ENCODE data around the gene MLEC. TPM values are rescaled to one million over a fixed set of nuclear protein-coding genes. Genes with fewer than 3 reads are reported as not detected.

MLEC gene
- total RNA-seq, 4 donors from 2014 or later = 75.6 to 153 (median 130) TPM

- Histone ChIP-seq H3K36me3 (no peaks in the 10 kb centered on the region), H3K27me3 (no peaks in the 10 kb centered on the region), H3K4me3 (no peak overlapping the region), H3K9me3 (no peaks in the 10 kb centered on the region), H3K4me1 (no peaks in the 10 kb centered on the region), H3K27ac (no peak overlapping the region)
- 93 to 94% methylated on average over 3 to 13 of the region's 15 CpGs for WGBS, 2 donors (ENCODE audit: low coverage in 1 of 2)
- DNase-seq = no peak
- in situ Hi-C loops (cut with MboI; ENCODE audit: low pct_ligation_motif_present in 1 of 4, low pct_unique_long_range_greater_than_20kb in 1 of 4, low sequenced_read_pairs in 3 of 4) (no loop called here), intact Hi-C loops (cut with DNase I; ENCODE audit: low total_unique reads) (no loop called here)
- TF ChIP-seq POLR2AphosphoS5 (IDR thresholded peaks at IDR 0.05) (no peak), CTCF (IDR thresholded peaks at IDR 0.05) (no peak)
These were observed 58.1 kb downstream of the MLEC start for GRCh38 chr12:120744922-120745493.

GRCh38 chr12:120748242-120748641 is 61.3 kb downstream of the MLEC start:
- in situ Hi-C loops (cut with MboI; ENCODE audit: low pct_ligation_motif_present in 1 of 4, low pct_unique_long_range_greater_than_20kb in 1 of 4, low sequenced_read_pairs in 3 of 4) = no loop called here
- DNase-seq = no peak
- no peaks in the 10 kb centered on the region for H3K9me3 ChIP-seq

GRCh38 chr12:120749256-120749655 is 62.3 kb downstream of the MLEC start:
- H3K27ac ChIP-seq = no peak overlapping the region
- no peaks in the 10 kb centered on the region for H3K9me3 ChIP-seq
- TF ChIP-seq EP300 (IDR thresholded peaks at IDR 0.05; ENCODE audit: low read depth) (no peak), POLR2AphosphoS5 (IDR thresholded peaks at IDR 0.05) (no peak), CTCF (IDR thresholded peaks at IDR 0.05) (no peak)
- no peak overlapping the region for H3K4me3 ChIP-seq
- no peak for DNase-seq
- in situ Hi-C loops (cut with MboI; ENCODE audit: low pct_ligation_motif_present in 1 of 4, low pct_unique_long_range_greater_than_20kb in 1 of 4, low sequenced_read_pairs in 3 of 4) = no loop called here
- H3K36me3 ChIP-seq = no peaks in the 10 kb centered on the region
- intact Hi-C loops (cut with DNase I; ENCODE audit: low total_unique reads) = no loop called here
- no peaks in the 10 kb centered on the region for H3K27me3 ChIP-seq
- 77 to 78% methylated on average over 5 of the region's 5 CpGs for WGBS, 2 donors (ENCODE audit: low coverage in 1 of 2)
- H3K4me1 ChIP-seq = no peaks in the 10 kb centered on the region

More at GRCh38 chr12:120748242-120748641, 61.3 kb downstream of the MLEC start:
- TF ChIP-seq POLR2AphosphoS5 (IDR thresholded peaks at IDR 0.05) (no peak), EP300 (IDR thresholded peaks at IDR 0.05; ENCODE audit: low read depth) (no peak), POLR2A (IDR thresholded peaks at IDR 0.05) (no peak)
- intact Hi-C loops (cut with DNase I; ENCODE audit: low total_unique reads) = no loop called here
- Histone ChIP-seq H3K4me3 (no peak overlapping the region), H3K4me1 (no peaks in the 10 kb centered on the region), H3K27me3 (no peaks in the 10 kb centered on the region), H3K27ac (no peak overlapping the region), H3K36me3 (no peaks in the 10 kb centered on the region)
- WGBS, 2 donors (ENCODE audit: low coverage in 1 of 2) = 65 to 84% methylated on average over 4 to 7 of the region's 7 CpGs

GRCh38 chr12:120750806-120751205 is 63.9 kb downstream of the MLEC start:
- Histone ChIP-seq H3K27me3 (no peaks in the 10 kb centered on the region), H3K9me3 (peaks cover 0 to 4% of the 10 kb centered on the region in 2 donors), H3K36me3 (no peaks in the 10 kb centered on the region), H3K4me1 (no peaks in the 10 kb centered on the region), H3K27ac (no peak overlapping the region), H3K4me3 (no peak overlapping the region)
- 94 to 100% methylated on average over 5 of the region's 5 CpGs for WGBS, 2 donors (ENCODE audit: low coverage in 1 of 2)
- intact Hi-C loops (cut with DNase I; ENCODE audit: low total_unique reads) = no loop called here
- DNase-seq = no peak
- in situ Hi-C loops (cut with MboI; ENCODE audit: low pct_ligation_motif_present in 1 of 4, low pct_unique_long_range_greater_than_20kb in 1 of 4, low sequenced_read_pairs in 3 of 4) = no loop called here
- TF ChIP-seq POLR2A (IDR thresholded peaks at IDR 0.05) = no peak
- TF ChIP-seq EP300 (IDR thresholded peaks at IDR 0.05; ENCODE audit: low read depth) = no peak

- no peak for DNase-seq
- in situ Hi-C loops (cut with MboI; ENCODE audit: low pct_ligation_motif_present in 1 of 4, low pct_unique_long_range_greater_than_20kb in 1 of 4, low sequenced_read_pairs in 3 of 4) = no loop called here
- WGBS, 2 donors (ENCODE audit: low coverage in 1 of 2) = 97% methylated on average over 9 of the region's 9 CpGs; no CpG with 5 or more reads in 1 of the 2 donors
These were observed 64.4 kb downstream of the MLEC start for GRCh38 chr12:120751389-120751788.

More at GRCh38 chr12:120751389-120751788, 64.4 kb downstream of the MLEC start:
- Histone ChIP-seq H3K27ac (no peak overlapping the region), H3K9me3 (peaks cover 0 to 4% of the 10 kb centered on the region in 2 donors), H3K36me3 (no peaks in the 10 kb centered on the region), H3K4me3 (no peak overlapping the region), H3K27me3 (no peaks in the 10 kb centered on the region), H3K4me1 (peaks cover 0 to under 1% (median under 1%) of the 10 kb centered on the region in 4 donors)
- intact Hi-C loops (cut with DNase I; ENCODE audit: low total_unique reads) = no loop called here
- no peak for TF ChIP-seq POLR2A (IDR thresholded peaks at IDR 0.05)
- TF ChIP-seq EP300 (IDR thresholded peaks at IDR 0.05; ENCODE audit: low read depth) = no peak
- no peak for TF ChIP-seq CTCF (IDR thresholded peaks at IDR 0.05)
- TF ChIP-seq POLR2AphosphoS5 (IDR thresholded peaks at IDR 0.05) = no peak

Other genes starting within 250 kb of the MLEC start
- 1,000 to 10,000 TPM in 2 of 4 donors, 100 to 1,000 TPM in 2; 469 to 1,865 (median 1,048) TPM for gene COX6A1, start 249.0 kb upstream of the MLEC start, total RNA-seq
- gene TRIAP1, start 240.8 kb upstream of the MLEC start, total RNA-seq = 10 to 100 TPM in 3 of 4 donors, 1 to 10 TPM in 1; 7.2 to 20.9 (median 11.9) TPM
- 10 to 100 TPM; 15.5 to 21.6 (median 19.2) TPM for gene GATC, start 240.7 kb upstream of the MLEC start, total RNA-seq
- 10 to 100 TPM; 33.7 to 93.8 (median 64.5) TPM for gene SRSF9, start 217.4 kb upstream of the MLEC start, total RNA-seq
- 100 to 1,000 TPM in 3 of 4 donors, 10 to 100 TPM in 1; 60.5 to 291 (median 190) TPM for gene DYNLL1, start 191.0 kb upstream of the MLEC start, total RNA-seq
- 10 to 100 TPM; 20.9 to 34.9 (median 31.9) TPM for gene COQ5, start 158.0 kb upstream of the MLEC start, total RNA-seq
- gene RNF10, start 152.8 kb upstream of the MLEC start, total RNA-seq = 100 to 1,000 TPM; 204 to 317 (median 213) TPM
- gene POP5, start 105.7 kb upstream of the MLEC start, total RNA-seq = 10 to 100 TPM in 3 of 4 donors, not detected in 1; 31.5 to 56.5 (median 43.7) TPM
- gene CABP1, start 46.5 kb upstream of the MLEC start, total RNA-seq = 1 to 10 TPM in 2 of 4 donors, under 1 TPM in 1, not detected in 1; 0.60 to 7.5 (median 4.4) TPM
- 10 to 100 TPM in 3 of 4 donors, 1 to 10 TPM in 1; 9.8 to 25.4 (median 21.5) TPM for gene UNC119B, start 23.3 kb downstream of the MLEC start, total RNA-seq
- gene ACADS, start 38.7 kb downstream of the MLEC start, total RNA-seq = 100 to 1,000 TPM; 224 to 338 (median 297) TPM
- gene SPPL3, start 217.2 kb downstream of the MLEC start, total RNA-seq = 10 to 100 TPM; 34.7 to 45.4 (median 41.6) TPM

Data from transverse colon (tissue), 4 donors.